Fibroblast of lung (primary cell): Measurements from ENCODE around the gene TBL1X. TPM values are rescaled to one million over a fixed set of nuclear protein-coding genes. Genes with fewer than 3 reads are reported as not detected.
A peak's percentile ranks its signal among the peaks of the same experiment; 100 is the strongest.

ENCODE experiments used
- DNase-seq, 2 donors: peaks; one replicate each; pipeline versions ENCODE4 v3.0.0 to v3.0.0-alpha.2; 2010; ENCODE audit warnings: low read depth in 2 of 2
- H2AFZ ChIP-seq: 2 replicates; pipeline ENCODE4 v1.5.1; 2012; ENCODE audit warnings: low read length, control low read depth, inconsistent platforms
- H3K27ac ChIP-seq: 2 replicates; pipeline ENCODE4 v1.5.1; 2011; ENCODE audit warnings: low read length, control low read depth; ENCODE audit not compliant: insufficient read depth
- H3K27me3 ChIP-seq: 2 replicates; pipeline ENCODE4 v1.5.1; 2011; ENCODE audit warnings: mild to moderate bottlenecking, low read length; ENCODE audit not compliant: control insufficient read depth, insufficient read depth
- H3K36me3 ChIP-seq: 2 replicates; pipeline ENCODE4 v1.5.1; 2011; ENCODE audit warnings: low read length; ENCODE audit not compliant: control insufficient read depth, insufficient read depth
- H3K4me1 ChIP-seq: 2 replicates; pipeline ENCODE4 v1.5.1; 2011; ENCODE audit warnings: low read length; ENCODE audit not compliant: control insufficient read depth, insufficient read depth; ENCODE audit errors: extremely low read depth
- H3K4me2 ChIP-seq: 2 replicates; pipeline ENCODE4 v1.5.1; 2011; ENCODE audit warnings: low read length, control low read depth; ENCODE audit not compliant: insufficient read depth; ENCODE audit errors: extremely low read depth
- H3K4me3 ChIP-seq, 4 experiments: fragments of 200-600 bp in 1 of 4; sonication (generic) in 1 of 4; replicated peaks in 1 of 4; 2 replicates each; pipeline ENCODE4 v1.5.1; 2011 to 2016; ENCODE audit warnings: low read length in 4 of 4, low read depth in 3 of 4, mild to moderate bottlenecking in 3 of 4, control low read depth in 2 of 4, inconsistent platforms in 1 of 4, mixed read lengths in 1 of 4; ENCODE audit not compliant: insufficient read depth in 1 of 4; ENCODE audit errors: control extremely low read depth in 1 of 4
- H3K79me2 ChIP-seq: 2 replicates; pipeline ENCODE4 v1.5.1; 2012; ENCODE audit warnings: mild to moderate bottlenecking, low read length, inconsistent platforms; ENCODE audit not compliant: control insufficient read depth, insufficient read depth
- H3K9ac ChIP-seq: 2 replicates; pipeline ENCODE4 v1.5.1; 2011; ENCODE audit warnings: mild to moderate bottlenecking, low read length, control low read depth; ENCODE audit not compliant: insufficient read depth
- H3K9me3 ChIP-seq: 2 replicates; pipeline ENCODE4 v1.5.1; 2012; ENCODE audit warnings: low read depth, low read length; ENCODE audit not compliant: control insufficient read depth, insufficient read depth
- H4K20me1 ChIP-seq: 2 replicates; pipeline ENCODE4 v1.5.1; 2011; ENCODE audit warnings: low read length; ENCODE audit not compliant: control insufficient read depth, insufficient read depth; ENCODE audit errors: extremely low read depth
- CTCF ChIP-seq, 2 donors: IDR thresholded peaks in 1 of 2; conservative IDR thresholded peaks in 1 of 2; 1 replicate in 1 of 2; 2 replicates in 1 of 2; pipeline ENCODE4 v1.5.1; 2011 to 2012; ENCODE audit warnings: low read length in 2 of 2, control low read depth in 1 of 2, inconsistent platforms in 1 of 2, low read depth in 1 of 2, mild to moderate bottlenecking in 1 of 2
- EZH2 ChIP-seq: IDR thresholded peaks from 2 replicates; pipeline ENCODE4 v1.5.1; 2012; ENCODE audit warnings: low read length, control low read depth, mild to moderate bottlenecking; ENCODE audit errors: missing control alignments
- polyA plus RNA-seq, 2 donors: library from polyadenylated mRNA; depleted of rRNA in 1 of 2; stranded (reverse) in 1 of 2; unstranded in 1 of 2; fragments of >200 nt; gene quantifications; 2 replicates each; pipeline ENCODE4 v1.2.1, GENCODE V29; 2011 to 2012; ENCODE audit warnings: missing spikeins in 1 of 2
- total RNA-seq: library from RNA; depleted of rRNA; stranded (reverse); fragments of >200 nt; gene quantifications from 2 replicates; pipeline ENCODE4 v1.2.1, GENCODE V29; 2014

Gene TBL1X
- total and polyA plus RNA-seq, 2 donors (not counting 1 experiment from before 2014, with no cell fraction given): 25.8 to 29.4 TPM

- no peak for TF ChIP-seq EZH2
- TF ChIP-seq CTCF (conservative IDR thresholded peaks at IDR 0.05 in 1 of 2, IDR thresholded peaks at IDR 0.05 in 1 of 2; ENCODE audit: low read depth in 1 of 2, low read length in 2 of 2): no peak
- no peak for DNase-seq
Measured at GRCh38 chrX:9647431-9647830, 182.6 kb downstream of the TBL1X start.

GRCh38 chrX:9650091-9650490, 185.2 kb downstream of the TBL1X start:
- no peak overlapping the region for H3K27ac ChIP-seq
- H3K79me2 ChIP-seq: no peaks in the 10 kb centered on the region
- no peak overlapping the region for H3K4me3 ChIP-seq
- H2AFZ ChIP-seq: no peak overlapping the region
- TF ChIP-seq EZH2 (no peak), CTCF (conservative IDR thresholded peaks at IDR 0.05 in 1 of 2, IDR thresholded peaks at IDR 0.05 in 1 of 2; ENCODE audit: low read depth in 1 of 2, low read length in 2 of 2) (no peak)
- peaks cover 3% of the 10 kb centered on the region for H3K4me1 ChIP-seq
- H3K9me3 ChIP-seq: no peaks in the 10 kb centered on the region
- no peaks in the 10 kb centered on the region for H3K36me3 ChIP-seq
- H3K9ac ChIP-seq: no peak overlapping the region
- DNase-seq: no peak
- no peak overlapping the region for H3K4me2 ChIP-seq
- no peaks in the 10 kb centered on the region for H4K20me1 ChIP-seq
- no peaks in the 10 kb centered on the region for H3K27me3 ChIP-seq

More at GRCh38 chrX:9647431-9647830, 182.6 kb downstream of the TBL1X start:
- Histone ChIP-seq H3K4me1 (peaks cover 3% of the 10 kb centered on the region), H2AFZ (no peak overlapping the region), H3K36me3 (no peaks in the 10 kb centered on the region), H3K27me3 (no peaks in the 10 kb centered on the region), H3K9me3 (no peaks in the 10 kb centered on the region), H3K9ac (no peak overlapping the region), H3K4me2 (peak overlapping the region; percentile 32), H4K20me1 (no peaks in the 10 kb centered on the region), H3K4me3 (no peak overlapping the region), H3K27ac (peak overlapping the region; percentile 36), H3K79me2 (no peaks in the 10 kb centered on the region)

GRCh38 chrX:9651737-9652136, 186.9 kb downstream of the TBL1X start:
- Histone ChIP-seq H3K4me1 (peaks cover 3% of the 10 kb centered on the region), H3K27ac (no peak overlapping the region), H3K36me3 (no peaks in the 10 kb centered on the region), H3K79me2 (no peaks in the 10 kb centered on the region), H3K27me3 (no peaks in the 10 kb centered on the region), H3K4me2 (no peak overlapping the region), H3K9ac (no peak overlapping the region), H2AFZ (no peak overlapping the region), H3K9me3 (no peaks in the 10 kb centered on the region), H3K4me3 (no peak overlapping the region), H4K20me1 (no peaks in the 10 kb centered on the region)
- TF ChIP-seq CTCF (conservative IDR thresholded peaks at IDR 0.05 in 1 of 2, IDR thresholded peaks at IDR 0.05 in 1 of 2; ENCODE audit: low read depth in 1 of 2, low read length in 2 of 2) (no peak), EZH2 (no peak)
- DNase-seq: peak in 1 of 2 donors; percentile 28
